ENCODE data around the gene SGO2. TPM values are rescaled to one million over a fixed set of nuclear protein-coding genes. Genes with fewer than 3 reads are reported as not detected.

Gene SGO2
- total RNA-seq, 6 experiments from 2014 or later, result 10.6 to 22.3 (median 20.5) TPM

- Mint-ChIP-seq H3K27ac (no peak overlapping the region), H3K4me1 (ENCODE audit: low read depth) (peaks cover 61% of the 10 kb centered on the region), H3K27me3 (ENCODE audit: insufficient read depth) (no peaks in the 10 kb centered on the region), H3K36me3 (ENCODE audit: low read depth) (peaks cover 23% of the 10 kb centered on the region), H3K9me3 (no peaks in the 10 kb centered on the region), H3K4me3 (no peak overlapping the region)
- TF ChIP-seq CTCF (IDR thresholded peaks at IDR 0.05), result no peak
- DNase-seq, result no peak
Measured at GRCh38 chr2:200482194-200482593, 43.8 kb upstream of the SGO2 start.

- peak; percentile 68 for TF ChIP-seq CTCF (IDR thresholded peaks at IDR 0.05)
- H3K4me1 Mint-ChIP-seq (ENCODE audit: low read depth), result peaks cover 51% of the 10 kb centered on the region
- DNase-seq, result no peak
- peaks cover 16% of the 10 kb centered on the region for H3K36me3 Mint-ChIP-seq (ENCODE audit: low read depth)
- no peaks in the 10 kb centered on the region for H3K27me3 Mint-ChIP-seq (ENCODE audit: insufficient read depth)
- H3K27ac Mint-ChIP-seq, result peak overlapping the region; percentile 34; the same call in 1 of the 2 replicates
- H3K4me3 Mint-ChIP-seq, result no peak overlapping the region; the same call in 1 of the 2 replicates
- no peaks in the 10 kb centered on the region for H3K9me3 Mint-ChIP-seq
Measured at GRCh38 chr2:200483729-200484198, 42.2 kb upstream of the SGO2 start.

- H3K9me3 Mint-ChIP-seq, result no peaks in the 10 kb centered on the region
- no peak for TF ChIP-seq CTCF (IDR thresholded peaks at IDR 0.05)
- H3K4me3 Mint-ChIP-seq, result no peak overlapping the region
- DNase-seq, result no peak
- peaks cover 16% of the 10 kb centered on the region for H3K36me3 Mint-ChIP-seq (ENCODE audit: low read depth)
- no peak overlapping the region for H3K27ac Mint-ChIP-seq
- no peaks in the 10 kb centered on the region; the same call in 1 of the 2 replicates for H3K27me3 Mint-ChIP-seq (ENCODE audit: insufficient read depth)
- H3K4me1 Mint-ChIP-seq (ENCODE audit: low read depth), result peaks cover 39% of the 10 kb centered on the region
Measured at GRCh38 chr2:200484934-200485333, 41.1 kb upstream of the SGO2 start.

GRCh38 chr2:200486529-200486928, 39.5 kb upstream of the SGO2 start:
- Mint-ChIP-seq H3K9me3 (no peaks in the 10 kb centered on the region), H3K4me1 (ENCODE audit: low read depth) (peaks cover 23% of the 10 kb centered on the region), H3K4me3 (no peak overlapping the region), H3K27me3 (ENCODE audit: insufficient read depth) (no peaks in the 10 kb centered on the region; the same call in 1 of the 2 replicates), H3K27ac (0 out of 2 replicates have a peak overlapping the region, but pooled peaks have one; percentile 1), H3K36me3 (ENCODE audit: low read depth) (peaks cover 28% of the 10 kb centered on the region)
- no peak for TF ChIP-seq CTCF (IDR thresholded peaks at IDR 0.05)
- no peak for DNase-seq

GRCh38 chr2:200488169-200488568, 37.8 kb upstream of the SGO2 start:
- H3K27ac Mint-ChIP-seq, result no peak overlapping the region
- TF ChIP-seq CTCF (IDR thresholded peaks at IDR 0.05), result no peak
- peaks cover 36% of the 10 kb centered on the region for H3K36me3 Mint-ChIP-seq (ENCODE audit: low read depth)
- no peak for DNase-seq
- no peaks in the 10 kb centered on the region for H3K9me3 Mint-ChIP-seq
- H3K4me3 Mint-ChIP-seq, result no peak overlapping the region
- no peaks in the 10 kb centered on the region; the same call in 1 of the 2 replicates for H3K27me3 Mint-ChIP-seq (ENCODE audit: insufficient read depth)
- peaks cover 21% of the 10 kb centered on the region for H3K4me1 Mint-ChIP-seq (ENCODE audit: low read depth)

Data from HFFc6 (cell line).